Liver (tissue), 9 donors: ENCODE data around the gene PPP6C. TPM values are rescaled to one million over a fixed set of nuclear protein-coding genes. Genes with fewer than 3 reads are reported as not detected.

Experiments used
- DNase-seq: peaks from one replicate; pipeline ENCODE4 v3.0.0-alpha.2; 2017; ENCODE audit warnings: low spot score
- H3K27ac ChIP-seq, 2 donors: one replicate each; pipeline ENCODE4 v1.7.0; 2013; ENCODE audit warnings: inconsistent platforms in 2 of 2, low read length in 2 of 2, control low read depth in 1 of 2, low read depth in 1 of 2, mild to moderate bottlenecking in 1 of 2
- H3K27me3 ChIP-seq, 4 donors: one replicate each; pipeline versions ENCODE4 v1.6.1 to v1.7.0; 2013; ENCODE audit warnings: low read length in 3 of 4, inconsistent platforms in 1 of 4, mild to moderate bottlenecking in 1 of 4, moderate library complexity in 1 of 4; ENCODE audit not compliant: control insufficient read depth in 4 of 4, insufficient read depth in 4 of 4
- H3K36me3 ChIP-seq, 4 donors: one replicate each; pipeline versions ENCODE4 v1.6.1 to v1.7.0; 2013; ENCODE audit warnings: low read length in 3 of 4, mild to moderate bottlenecking in 3 of 4, low read depth in 1 of 4, moderate library complexity in 1 of 4; ENCODE audit not compliant: control insufficient read depth in 4 of 4, insufficient read depth in 3 of 4
- H3K4me1 ChIP-seq, 4 donors: one replicate each; pipeline versions ENCODE4 v1.6.1 to v1.7.0; 2013; ENCODE audit warnings: low read length in 3 of 4, mild to moderate bottlenecking in 3 of 4, moderate library complexity in 1 of 4; ENCODE audit not compliant: control insufficient read depth in 4 of 4, insufficient read depth in 4 of 4
- H3K4me3 ChIP-seq, 3 donors: one replicate each; pipeline versions ENCODE4 v1.6.1 to v1.7.0; 2013; ENCODE audit warnings: low read length in 3 of 3, control low read depth in 1 of 3, low read depth in 1 of 3, mild to moderate bottlenecking in 1 of 3
- H3K9ac ChIP-seq, 2 donors: one replicate each; pipeline ENCODE4 v1.7.0; 2013; ENCODE audit warnings: low read length in 2 of 2, mild to moderate bottlenecking in 2 of 2, moderate library complexity in 2 of 2, control low read depth in 1 of 2, low read depth in 1 of 2
- H3K9me3 ChIP-seq, 4 donors: one replicate each; pipeline versions ENCODE4 v1.6.1 to v1.7.0; 2013; ENCODE audit warnings: low read length in 3 of 4; ENCODE audit not compliant: control insufficient read depth in 4 of 4
- CTCF ChIP-seq: fragments of 150-350 bp; IDR thresholded peaks from 2 replicates; pipeline ENCODE4 v1.5.1; 2017; ENCODE audit warnings: improper control_type of control experiment, low read depth, low read length; ENCODE audit not compliant: missing input control
- EGR1 ChIP-seq, 2 donors: IDR thresholded peaks; 2 replicates each; pipeline ENCODE4 v1.6.1; 2016 to 2018; ENCODE audit warnings: antibody characterized with exemption in 2 of 2, low read depth in 2 of 2
- FOXA1 ChIP-seq: IDR thresholded peaks from 2 replicates; pipeline ENCODE4 v1.6.1; 2016; ENCODE audit warnings: antibody characterized with exemption
- FOXA2 ChIP-seq: IDR thresholded peaks from 2 replicates; pipeline ENCODE4 v1.6.1; 2016; ENCODE audit warnings: antibody characterized with exemption
- GABPA ChIP-seq, 2 donors: IDR thresholded peaks in 1 of 2; conservative IDR thresholded peaks in 1 of 2; 2 replicates each; pipeline ENCODE4 v1.6.1; 2016; ENCODE audit warnings: antibody characterized with exemption in 2 of 2, mild to moderate bottlenecking in 1 of 2, moderate library complexity in 1 of 2
- HNF4A ChIP-seq, 2 donors: conservative IDR thresholded peaks; 2 replicates each; pipeline ENCODE4 v1.6.1; 2016; ENCODE audit warnings: antibody characterized with exemption in 2 of 2, mild to moderate bottlenecking in 2 of 2
- HNF4G ChIP-seq: IDR thresholded peaks from 2 replicates; pipeline ENCODE4 v1.6.1; 2016; ENCODE audit warnings: antibody characterized with exemption
- JUND ChIP-seq, 2 donors: IDR thresholded peaks; 2 replicates each; pipeline ENCODE4 v1.6.1; 2016; ENCODE audit warnings: antibody characterized with exemption in 2 of 2
- MAX ChIP-seq: IDR thresholded peaks from 2 replicates; pipeline ENCODE4 v1.6.1; 2016; ENCODE audit warnings: antibody characterized with exemption
- NR2F2 ChIP-seq: IDR thresholded peaks from 2 replicates; pipeline ENCODE4 v1.6.1; 2016; ENCODE audit warnings: antibody characterized with exemption
- RAD21 ChIP-seq, 2 donors: IDR thresholded peaks; 2 replicates each; pipeline ENCODE4 v1.6.1; 2016; ENCODE audit warnings: antibody characterized with exemption in 2 of 2, mild to moderate bottlenecking in 2 of 2
- RXRA ChIP-seq, 2 donors: IDR thresholded peaks; 2 replicates each; pipeline ENCODE4 v1.6.1; 2017 to 2018; ENCODE audit warnings: antibody characterized with exemption in 2 of 2, mild to moderate bottlenecking in 1 of 2
- SP1 ChIP-seq: IDR thresholded peaks from 2 replicates; pipeline ENCODE4 v1.6.1; 2018; ENCODE audit warnings: antibody characterized with exemption, mild to moderate bottlenecking
- TAF1 ChIP-seq: conservative IDR thresholded peaks from 2 replicates; pipeline ENCODE4 v1.6.1; 2016; ENCODE audit warnings: antibody characterized with exemption, mild to moderate bottlenecking
- YY1 ChIP-seq: IDR thresholded peaks from 2 replicates; pipeline ENCODE4 v1.6.1; 2016; ENCODE audit warnings: antibody characterized with exemption, mild to moderate bottlenecking
- WGBS: extraction: QIAGEN DNeasy Blood & Tissue Kit; methylation state at CpG from one replicate; pipeline ENCODE4 v1.1.7; 2013; 5-methylcytosine and 5-hydroxymethylcytosine counted together
- polyA plus RNA-seq, 2 donors: library from polyadenylated mRNA; stranded (reverse) in 1 of 2; unstranded in 1 of 2; fragments of 200-250 nt in 1 of 2; fragments of >200 nt in 1 of 2; fragmentation: Nextera tagmentation in 1 of 2; extraction: Ambion mirVana in 1 of 2; gene quantifications; one replicate each; pipeline versions ENCODE4 v1.2.1 to v1.2.3, GENCODE V29; 2013 to 2015
- total RNA-seq, 2 donors: library from RNA; depleted of rRNA; stranded (reverse); fragments of >200 nt; gene quantifications; one replicate each; pipeline ENCODE4 v1.2.3, GENCODE V29; 2014
- TF ChIP-seq, protein P1 (sequence below): IDR thresholded peaks from 2 replicates; pipeline ENCODE4 v1.6.1; 2016; ENCODE audit warnings: antibody characterized with exemption
- TF ChIP-seq, protein P2 (sequence below): IDR thresholded peaks from 2 replicates; pipeline ENCODE4 v1.6.1; 2016; ENCODE audit warnings: antibody characterized with exemption, mild to moderate bottlenecking
- TF ChIP-seq, protein P3 (sequence below): IDR thresholded peaks from 2 replicates; pipeline ENCODE4 v1.6.1; 2016; ENCODE audit warnings: antibody characterized with exemption
- donor health status: healthy.
- donor health status: healthy.
- donor health status: healthy.
- donor health status: healthy.
- donor health status: healthy.

Gene PPP6C
- total RNA-seq (10 to 100 TPM; 10.1 to 14.8 TPM), polyA plus RNA-seq (10 to 100 TPM; 10.1 to 14.3 TPM)

- H3K4me1 ChIP-seq: peaks cover 8 to 23% (median 20%) of the 10 kb centered on the region in 4 donors
- TF ChIP-seq HNF4A (conservative IDR thresholded peaks at IDR 0.05) (peak in 1 of 2 donors; percentile 62), HNF4G (no peak), RAD21 (IDR thresholded peaks at IDR 0.05) (peak; percentile 44 to 63), SP1 (peak; percentile 77), RXRA (IDR thresholded peaks at IDR 0.05) (peak; percentile 70 to 71), GABPA (IDR thresholded peaks at IDR 0.05 in 1 of 2, conservative IDR thresholded peaks at IDR 0.05 in 1 of 2) (peak; percentile 65 to 92), EGR1 (IDR thresholded peaks at IDR 0.05; ENCODE audit: low read depth in 2 of 2) (peak in 1 of 2 donors; percentile 78), FOXA1 (no peak), MAX (peak; percentile 60), NR2F2 (peak; percentile 25), TAF1 (peak; percentile 45), FOXA2 (peak; percentile 33), JUND (IDR thresholded peaks at IDR 0.05) (no peak), YY1 (peak; percentile 89), CTCF (peak; percentile 63)
- TF ChIP-seq, protein P1, sequence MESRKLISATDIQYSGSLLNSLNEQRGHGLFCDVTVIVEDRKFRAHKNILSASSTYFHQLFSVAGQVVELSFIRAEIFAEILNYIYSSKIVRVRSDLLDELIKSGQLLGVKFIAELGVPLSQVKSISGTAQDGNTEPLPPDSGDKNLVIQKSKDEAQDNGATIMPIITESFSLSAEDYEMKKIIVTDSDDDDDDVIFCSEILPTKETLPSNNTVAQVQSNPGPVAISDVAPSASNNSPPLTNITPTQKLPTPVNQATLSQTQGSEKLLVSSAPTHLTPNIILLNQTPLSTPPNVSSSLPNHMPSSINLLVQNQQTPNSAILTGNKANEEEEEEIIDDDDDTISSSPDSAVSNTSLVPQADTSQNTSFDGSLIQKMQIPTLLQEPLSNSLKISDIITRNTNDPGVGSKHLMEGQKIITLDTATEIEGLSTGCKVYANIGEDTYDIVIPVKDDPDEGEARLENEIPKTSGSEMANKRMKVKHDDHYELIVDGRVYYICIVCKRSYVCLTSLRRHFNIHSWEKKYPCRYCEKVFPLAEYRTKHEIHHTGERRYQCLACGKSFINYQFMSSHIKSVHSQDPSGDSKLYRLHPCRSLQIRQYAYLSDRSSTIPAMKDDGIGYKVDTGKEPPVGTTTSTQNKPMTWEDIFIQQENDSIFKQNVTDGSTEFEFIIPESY: peak; percentile 96
- TF ChIP-seq, protein P2, sequence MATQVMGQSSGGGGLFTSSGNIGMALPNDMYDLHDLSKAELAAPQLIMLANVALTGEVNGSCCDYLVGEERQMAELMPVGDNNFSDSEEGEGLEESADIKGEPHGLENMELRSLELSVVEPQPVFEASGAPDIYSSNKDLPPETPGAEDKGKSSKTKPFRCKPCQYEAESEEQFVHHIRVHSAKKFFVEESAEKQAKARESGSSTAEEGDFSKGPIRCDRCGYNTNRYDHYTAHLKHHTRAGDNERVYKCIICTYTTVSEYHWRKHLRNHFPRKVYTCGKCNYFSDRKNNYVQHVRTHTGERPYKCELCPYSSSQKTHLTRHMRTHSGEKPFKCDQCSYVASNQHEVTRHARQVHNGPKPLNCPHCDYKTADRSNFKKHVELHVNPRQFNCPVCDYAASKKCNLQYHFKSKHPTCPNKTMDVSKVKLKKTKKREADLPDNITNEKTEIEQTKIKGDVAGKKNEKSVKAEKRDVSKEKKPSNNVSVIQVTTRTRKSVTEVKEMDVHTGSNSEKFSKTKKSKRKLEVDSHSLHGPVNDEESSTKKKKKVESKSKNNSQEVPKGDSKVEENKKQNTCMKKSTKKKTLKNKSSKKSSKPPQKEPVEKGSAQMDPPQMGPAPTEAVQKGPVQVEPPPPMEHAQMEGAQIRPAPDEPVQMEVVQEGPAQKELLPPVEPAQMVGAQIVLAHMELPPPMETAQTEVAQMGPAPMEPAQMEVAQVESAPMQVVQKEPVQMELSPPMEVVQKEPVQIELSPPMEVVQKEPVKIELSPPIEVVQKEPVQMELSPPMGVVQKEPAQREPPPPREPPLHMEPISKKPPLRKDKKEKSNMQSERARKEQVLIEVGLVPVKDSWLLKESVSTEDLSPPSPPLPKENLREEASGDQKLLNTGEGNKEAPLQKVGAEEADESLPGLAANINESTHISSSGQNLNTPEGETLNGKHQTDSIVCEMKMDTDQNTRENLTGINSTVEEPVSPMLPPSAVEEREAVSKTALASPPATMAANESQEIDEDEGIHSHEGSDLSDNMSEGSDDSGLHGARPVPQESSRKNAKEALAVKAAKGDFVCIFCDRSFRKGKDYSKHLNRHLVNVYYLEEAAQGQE: peak; percentile 84
- TF ChIP-seq, protein P3, sequence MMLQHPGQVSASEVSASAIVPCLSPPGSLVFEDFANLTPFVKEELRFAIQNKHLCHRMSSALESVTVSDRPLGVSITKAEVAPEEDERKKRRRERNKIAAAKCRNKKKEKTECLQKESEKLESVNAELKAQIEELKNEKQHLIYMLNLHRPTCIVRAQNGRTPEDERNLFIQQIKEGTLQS: peak; percentile 57
- peak within 1 kb of the TSS; percentile 63 to 94 for H3K9ac ChIP-seq
- H3K4me3 ChIP-seq: peak within 1 kb of the TSS; percentile 65 to 98 (median 95)
- H3K27me3 ChIP-seq: no peaks in the 10 kb centered on the region
- H3K36me3 ChIP-seq: no peaks in the 10 kb centered on the region
- under 1% methylated on average over 82 of the region's 82 CpGs for WGBS
- peak; percentile 97 for DNase-seq
- peak within 1 kb of the TSS; percentile 88 to 90 for H3K27ac ChIP-seq
- no peaks in the 10 kb centered on the region for H3K9me3 ChIP-seq
These were observed at the start of gene PPP6C for GRCh38 chr9:125189361-125190289. PPP6C (minus strand) TSS chr9:125189803; CDS start chr9:125189718, 85 bp downstream.
